K562 (cell line): ENCODE data around the gene SLC25A1. TPM values are rescaled to one million over a fixed set of nuclear protein-coding genes. Genes with fewer than 3 reads are reported as not detected.

Experiments
- CBX1 ChIP-seq: sonication (generic); IDR thresholded peaks from 2 replicates; pipeline ENCODE4 v1.6.1; 2016; ENCODE audit warnings: antibody characterized with exemption, low read depth, mild to moderate bottlenecking
- KLF6 ChIP-seq: fragments of 250-450 bp; sonication (Bioruptor Pico); IDR thresholded peaks from 2 replicates; pipeline ENCODE4 v1.4.0; 2020; ENCODE audit warnings: mild to moderate bottlenecking, moderate library complexity, borderline replicate concordance
- MAFG ChIP-seq: fragments of 450-650 bp; conservative IDR thresholded peaks from 2 replicates; pipeline ENCODE4 v1.6.1; 2016; ENCODE audit warnings: missing genetic modification characterization, missing compliant biosample characterization
- STAT5A ChIP-seq: IDR thresholded peaks from 2 replicates; pipeline ENCODE4 v1.6.1; 2012; ENCODE audit warnings: low read length, inconsistent platforms, borderline replicate concordance
- ZNF780A ChIP-seq: fragments of 250-450 bp; sonication (Bioruptor Pico); IDR thresholded peaks from 2 replicates; pipeline ENCODE4 v1.5.0; 2021; ENCODE audit warnings: mild to moderate bottlenecking
- polyA plus RNA-seq, 8 experiments: library from polyadenylated mRNA; depleted of rRNA in 4 of 8; stranded (reverse) in 5 of 8; unstranded in 3 of 8; fragments of >200 nt; fragmentation: Nextera tagmentation in 2 of 8; fragmentation: Illumina TruSeq in 1 of 8; extraction: Ambion mirVana in 2 of 8; extraction: Trizol in 1 of 8; gene quantifications; 2 replicates each; pipeline versions ENCODE4 v1.2.1 to v1.2.3, GENCODE V29; 2011 to 2014; ENCODE audit warnings: inconsistent platforms in 1 of 8, missing spikeins in 1 of 8
- total RNA-seq, 7 experiments: library from RNA; depleted of rRNA in 6 of 7; stranded (reverse); fragments of >200 nt in 6 of 7; fragmentation: Illumina TruSeq in 2 of 7; extraction: Trizol in 2 of 7; gene quantifications; 2 replicates each; pipeline versions ENCODE4 v1.2.1 to v1.2.3, GENCODE V29; 2011 to 2021; ENCODE audit warnings: low replicate concordance in 1 of 7
- TF ChIP-seq, protein P1 (sequence below), 2 experiments: fragments of 450-650 bp; IDR thresholded peaks; 2 replicates each; pipeline ENCODE4 v1.6.1; 2016
- TF ChIP-seq, protein P2 (sequence below): fragments of 450-650 bp; formaldehyde crosslinking; IDR thresholded peaks from 2 replicates; pipeline ENCODE4 v1.4.0; 2020; ENCODE audit warnings: mild to moderate bottlenecking
- TF ChIP-seq, protein P3 (sequence below): fragments of 450-650 bp; formaldehyde crosslinking; IDR thresholded peaks from 2 replicates; pipeline ENCODE4 v1.4.0; 2022; ENCODE audit warnings: missing genetic modification characterization
- TF ChIP-seq, protein P4 (sequence below): fragments of 250-450 bp; sonication (Bioruptor Pico); IDR thresholded peaks from 2 replicates; pipeline ENCODE4 v1.5.1; 2021; ENCODE audit warnings: mild to moderate bottlenecking
- TF ChIP-seq, protein P5 (sequence below): fragments of 250-450 bp; sonication (Bioruptor Pico); IDR thresholded peaks from 2 replicates; pipeline ENCODE4 v1.5.0; 2020; ENCODE audit warnings: mild to moderate bottlenecking
- TF ChIP-seq, protein P6 (sequence below): fragments of 150-350 bp; IDR thresholded peaks from 2 replicates; pipeline ENCODE4 v1.6.1; 2014; ENCODE audit warnings: low read depth, mild to moderate bottlenecking, low read length, borderline replicate concordance

Gene SLC25A1
- total and polyA plus RNA-seq, 9 of the 15 experiments (the other 6 are each of a cell fraction or from before 2014, with no cell fraction given): 11.0 to 408 (median 110) TPM

DNA sequence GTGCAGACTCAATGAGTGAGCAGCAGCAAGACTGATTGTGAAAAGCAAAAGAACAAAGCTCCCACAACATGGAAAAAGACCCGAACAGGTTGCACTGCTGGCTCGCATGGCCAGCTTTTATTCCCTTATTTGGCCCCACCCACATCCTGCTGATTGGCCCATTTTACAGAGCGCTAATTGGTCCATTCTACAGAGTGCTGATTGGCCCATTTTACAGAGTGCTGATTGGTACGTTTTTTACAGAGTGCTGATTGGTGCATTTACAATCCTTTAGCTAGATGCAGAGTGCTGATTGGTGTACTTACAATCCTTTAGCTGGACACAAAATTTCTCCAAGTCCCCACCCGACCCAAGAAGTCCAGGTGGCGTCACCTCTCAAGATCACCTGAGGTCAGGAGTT is 15.3 kb upstream of the SLC25A1 start (continued):
- TF ChIP-seq, protein P1, sequence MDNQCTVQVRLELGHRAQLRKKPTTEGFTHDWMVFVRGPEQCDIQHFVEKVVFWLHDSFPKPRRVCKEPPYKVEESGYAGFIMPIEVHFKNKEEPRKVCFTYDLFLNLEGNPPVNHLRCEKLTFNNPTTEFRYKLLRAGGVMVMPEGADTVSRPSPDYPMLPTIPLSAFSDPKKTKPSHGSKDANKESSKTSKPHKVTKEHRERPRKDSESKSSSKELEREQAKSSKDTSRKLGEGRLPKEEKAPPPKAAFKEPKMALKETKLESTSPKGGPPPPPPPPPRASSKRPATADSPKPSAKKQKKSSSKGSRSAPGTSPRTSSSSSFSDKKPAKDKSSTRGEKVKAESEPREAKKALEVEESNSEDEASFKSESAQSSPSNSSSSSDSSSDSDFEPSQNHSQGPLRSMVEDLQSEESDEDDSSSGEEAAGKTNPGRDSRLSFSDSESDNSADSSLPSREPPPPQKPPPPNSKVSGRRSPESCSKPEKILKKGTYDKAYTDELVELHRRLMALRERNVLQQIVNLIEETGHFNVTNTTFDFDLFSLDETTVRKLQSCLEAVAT (IDR thresholded peaks at IDR 0.05): peak in 1 of 2 experiments; percentile 30; a peak in 1 of 4 replicates
- TF ChIP-seq, protein P2, sequence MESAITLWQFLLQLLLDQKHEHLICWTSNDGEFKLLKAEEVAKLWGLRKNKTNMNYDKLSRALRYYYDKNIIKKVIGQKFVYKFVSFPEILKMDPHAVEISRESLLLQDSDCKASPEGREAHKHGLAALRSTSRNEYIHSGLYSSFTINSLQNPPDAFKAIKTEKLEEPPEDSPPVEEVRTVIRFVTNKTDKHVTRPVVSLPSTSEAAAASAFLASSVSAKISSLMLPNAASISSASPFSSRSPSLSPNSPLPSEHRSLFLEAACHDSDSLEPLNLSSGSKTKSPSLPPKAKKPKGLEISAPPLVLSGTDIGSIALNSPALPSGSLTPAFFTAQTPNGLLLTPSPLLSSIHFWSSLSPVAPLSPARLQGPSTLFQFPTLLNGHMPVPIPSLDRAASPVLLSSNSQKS (CRISPR knock-in tag): no peak
- TF ChIP-seq KLF6 (CRISPR knock-in tag) (no peak), MAFG (peak; percentile 70), CBX1 (0 out of 2 replicates have a peak, but pooled peaks have one; percentile 53), STAT5A (no peak), ZNF780A (no peak)
- TF ChIP-seq, protein P3, sequence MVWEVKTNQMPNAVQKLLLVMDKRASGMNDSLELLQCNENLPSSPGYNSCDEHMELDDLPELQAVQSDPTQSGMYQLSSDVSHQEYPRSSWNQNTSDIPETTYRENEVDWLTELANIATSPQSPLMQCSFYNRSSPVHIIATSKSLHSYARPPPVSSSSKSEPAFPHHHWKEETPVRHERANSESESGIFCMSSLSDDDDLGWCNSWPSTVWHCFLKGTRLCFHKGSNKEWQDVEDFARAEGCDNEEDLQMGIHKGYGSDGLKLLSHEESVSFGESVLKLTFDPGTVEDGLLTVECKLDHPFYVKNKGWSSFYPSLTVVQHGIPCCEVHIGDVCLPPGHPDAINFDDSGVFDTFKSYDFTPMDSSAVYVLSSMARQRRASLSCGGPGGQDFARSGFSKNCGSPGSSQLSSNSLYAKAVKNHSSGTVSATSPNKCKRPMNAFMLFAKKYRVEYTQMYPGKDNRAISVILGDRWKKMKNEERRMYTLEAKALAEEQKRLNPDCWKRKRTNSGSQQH: no peak
- TF ChIP-seq, protein P4, sequence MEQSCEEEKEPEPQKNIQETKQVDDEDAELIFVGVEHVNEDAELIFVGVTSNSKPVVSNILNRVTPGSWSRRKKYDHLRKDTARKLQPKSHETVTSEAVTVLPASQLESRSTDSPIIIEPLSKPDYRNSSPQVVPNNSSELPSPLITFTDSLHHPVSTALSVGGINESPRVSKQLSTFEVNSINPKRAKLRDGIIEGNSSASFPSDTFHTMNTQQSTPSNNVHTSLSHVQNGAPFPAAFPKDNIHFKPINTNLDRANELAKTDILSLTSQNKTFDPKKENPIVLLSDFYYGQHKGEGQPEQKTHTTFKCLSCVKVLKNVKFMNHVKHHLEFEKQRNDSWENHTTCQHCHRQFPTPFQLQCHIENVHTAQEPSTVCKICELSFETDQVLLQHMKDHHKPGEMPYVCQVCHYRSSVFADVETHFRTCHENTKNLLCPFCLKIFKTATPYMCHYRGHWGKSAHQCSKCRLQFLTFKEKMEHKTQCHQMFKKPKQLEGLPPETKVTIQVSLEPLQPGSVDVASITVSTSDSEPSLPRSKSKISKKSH (CRISPR knock-in tag): no peak
- TF ChIP-seq, protein P5, sequence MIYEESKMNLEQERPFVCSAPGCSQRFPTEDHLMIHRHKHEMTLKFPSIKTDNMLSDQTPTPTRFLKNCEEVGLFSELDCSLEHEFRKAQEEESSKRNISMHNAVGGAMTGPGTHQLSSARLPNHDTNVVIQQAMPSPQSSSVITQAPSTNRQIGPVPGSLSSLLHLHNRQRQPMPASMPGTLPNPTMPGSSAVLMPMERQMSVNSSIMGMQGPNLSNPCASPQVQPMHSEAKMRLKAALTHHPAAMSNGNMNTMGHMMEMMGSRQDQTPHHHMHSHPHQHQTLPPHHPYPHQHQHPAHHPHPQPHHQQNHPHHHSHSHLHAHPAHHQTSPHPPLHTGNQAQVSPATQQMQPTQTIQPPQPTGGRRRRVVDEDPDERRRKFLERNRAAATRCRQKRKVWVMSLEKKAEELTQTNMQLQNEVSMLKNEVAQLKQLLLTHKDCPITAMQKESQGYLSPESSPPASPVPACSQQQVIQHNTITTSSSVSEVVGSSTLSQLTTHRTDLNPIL (CRISPR knock-in tag): no peak
- TF ChIP-seq, protein P6, sequence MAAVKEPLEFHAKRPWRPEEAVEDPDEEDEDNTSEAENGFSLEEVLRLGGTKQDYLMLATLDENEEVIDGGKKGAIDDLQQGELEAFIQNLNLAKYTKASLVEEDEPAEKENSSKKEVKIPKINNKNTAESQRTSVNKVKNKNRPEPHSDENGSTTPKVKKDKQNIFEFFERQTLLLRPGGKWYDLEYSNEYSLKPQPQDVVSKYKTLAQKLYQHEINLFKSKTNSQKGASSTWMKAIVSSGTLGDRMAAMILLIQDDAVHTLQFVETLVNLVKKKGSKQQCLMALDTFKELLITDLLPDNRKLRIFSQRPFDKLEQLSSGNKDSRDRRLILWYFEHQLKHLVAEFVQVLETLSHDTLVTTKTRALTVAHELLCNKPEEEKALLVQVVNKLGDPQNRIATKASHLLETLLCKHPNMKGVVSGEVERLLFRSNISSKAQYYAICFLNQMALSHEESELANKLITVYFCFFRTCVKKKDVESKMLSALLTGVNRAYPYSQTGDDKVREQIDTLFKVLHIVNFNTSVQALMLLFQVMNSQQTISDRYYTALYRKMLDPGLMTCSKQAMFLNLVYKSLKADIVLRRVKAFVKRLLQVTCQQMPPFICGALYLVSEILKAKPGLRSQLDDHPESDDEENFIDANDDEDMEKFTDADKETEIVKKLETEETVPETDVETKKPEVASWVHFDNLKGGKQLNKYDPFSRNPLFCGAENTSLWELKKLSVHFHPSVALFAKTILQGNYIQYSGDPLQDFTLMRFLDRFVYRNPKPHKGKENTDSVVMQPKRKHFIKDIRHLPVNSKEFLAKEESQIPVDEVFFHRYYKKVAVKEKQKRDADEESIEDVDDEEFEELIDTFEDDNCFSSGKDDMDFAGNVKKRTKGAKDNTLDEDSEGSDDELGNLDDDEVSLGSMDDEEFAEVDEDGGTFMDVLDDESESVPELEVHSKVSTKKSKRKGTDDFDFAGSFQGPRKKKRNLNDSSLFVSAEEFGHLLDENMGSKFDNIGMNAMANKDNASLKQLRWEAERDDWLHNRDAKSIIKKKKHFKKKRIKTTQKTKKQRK: no peak
